ENCODE measurements around the gene STARD9. TPM values are rescaled to one million over a fixed set of nuclear protein-coding genes. Genes with fewer than 3 reads are reported as not detected.

Gene STARD9
- total and polyA plus RNA-seq, 4 donors = 2.4 to 27.6 (median 10.8) TPM

DNA sequence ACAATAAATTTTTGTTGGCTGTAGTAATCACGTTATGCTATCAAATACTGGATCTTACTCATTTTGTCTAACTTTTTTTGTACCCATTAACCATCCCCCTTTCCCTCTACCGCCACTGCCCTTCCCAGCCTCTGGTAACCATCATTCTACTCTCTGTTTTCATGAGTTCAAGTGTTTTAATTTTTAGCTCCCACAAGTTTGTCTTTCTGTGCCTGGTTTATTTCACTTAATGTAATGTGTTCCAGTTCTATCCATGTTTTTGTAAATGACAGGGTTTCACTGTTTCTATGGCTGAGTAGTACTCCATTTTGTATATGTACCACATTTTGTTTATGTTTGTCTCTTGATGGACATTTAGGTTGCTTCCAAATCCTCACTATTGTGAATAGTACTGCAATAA is 52.1 kb downstream of the STARD9 start:
- no peak overlapping the region for H3K9ac ChIP-seq (ENCODE audit: insufficient read depth in 1 of 2, low read length in 2 of 2)
- H3K27me3 ChIP-seq (ENCODE audit: control insufficient read depth in 3 of 3, insufficient read depth in 3 of 3, low read length in 2 of 3) = no peaks in the 10 kb centered on the region
- H3K9me3 ChIP-seq (ENCODE audit: control insufficient read depth in 4 of 4, insufficient read depth in 3 of 4, low read length in 3 of 4) = peaks cover 0 to 3% (median 0%) of the 10 kb centered on the region in 4 donors
- TF ChIP-seq, protein P1, sequence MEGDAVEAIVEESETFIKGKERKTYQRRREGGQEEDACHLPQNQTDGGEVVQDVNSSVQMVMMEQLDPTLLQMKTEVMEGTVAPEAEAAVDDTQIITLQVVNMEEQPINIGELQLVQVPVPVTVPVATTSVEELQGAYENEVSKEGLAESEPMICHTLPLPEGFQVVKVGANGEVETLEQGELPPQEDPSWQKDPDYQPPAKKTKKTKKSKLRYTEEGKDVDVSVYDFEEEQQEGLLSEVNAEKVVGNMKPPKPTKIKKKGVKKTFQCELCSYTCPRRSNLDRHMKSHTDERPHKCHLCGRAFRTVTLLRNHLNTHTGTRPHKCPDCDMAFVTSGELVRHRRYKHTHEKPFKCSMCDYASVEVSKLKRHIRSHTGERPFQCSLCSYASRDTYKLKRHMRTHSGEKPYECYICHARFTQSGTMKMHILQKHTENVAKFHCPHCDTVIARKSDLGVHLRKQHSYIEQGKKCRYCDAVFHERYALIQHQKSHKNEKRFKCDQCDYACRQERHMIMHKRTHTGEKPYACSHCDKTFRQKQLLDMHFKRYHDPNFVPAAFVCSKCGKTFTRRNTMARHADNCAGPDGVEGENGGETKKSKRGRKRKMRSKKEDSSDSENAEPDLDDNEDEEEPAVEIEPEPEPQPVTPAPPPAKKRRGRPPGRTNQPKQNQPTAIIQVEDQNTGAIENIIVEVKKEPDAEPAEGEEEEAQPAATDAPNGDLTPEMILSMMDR (IDR thresholded peaks at IDR 0.05; ENCODE audit: control extremely low read depth, extremely low read depth) = no peak
- H3K4me1 ChIP-seq (ENCODE audit: control insufficient read depth in 5 of 5, insufficient read depth in 5 of 5, low read length in 5 of 5) = peaks cover 0 to 4% (median 0%) of the 10 kb centered on the region in 5 donors
- peaks cover 0 to 1% (median 0%) of the 10 kb centered on the region in 4 donors for H3K36me3 ChIP-seq (ENCODE audit: control insufficient read depth in 4 of 4, insufficient read depth in 4 of 4, low read length in 4 of 4)
- H3K4me3 ChIP-seq = no peak overlapping the region
- ATAC-seq (ENCODE audit: insufficient read depth, low FRiP score) (no peak), DNase-seq (no peak)
- H3K27ac ChIP-seq (ENCODE audit: low read depth in 1 of 2, low read length in 1 of 2) = no peak overlapping the region
- 94 to 99% methylated on average over 2 of the region's 2 CpGs for WGBS, 2 donors

DNA sequence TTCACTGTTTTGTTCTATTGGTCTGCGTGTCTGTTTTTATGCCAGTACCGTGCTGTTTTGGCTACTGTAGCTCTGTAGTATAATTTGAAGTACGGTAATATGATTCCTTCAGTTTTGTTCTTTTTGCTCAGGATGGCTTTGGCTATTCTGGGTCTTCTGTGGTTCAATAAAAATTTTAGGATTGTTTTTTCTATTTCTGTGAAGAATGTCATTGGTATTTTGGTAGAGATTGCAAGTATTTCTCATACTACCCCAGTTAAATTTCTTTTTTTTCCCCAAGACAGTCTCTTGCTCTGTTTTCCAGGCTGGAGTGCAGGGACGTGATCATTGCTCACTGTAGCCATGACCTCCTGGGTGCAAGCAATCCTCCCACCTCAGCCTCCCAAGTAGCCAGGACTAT is 53.4 kb downstream of the STARD9 start:
- no peak for ATAC-seq (ENCODE audit: insufficient read depth, low FRiP score)
- WGBS, 2 donors = 98 to 99% methylated on average over 4 of the region's 4 CpGs

DNA sequence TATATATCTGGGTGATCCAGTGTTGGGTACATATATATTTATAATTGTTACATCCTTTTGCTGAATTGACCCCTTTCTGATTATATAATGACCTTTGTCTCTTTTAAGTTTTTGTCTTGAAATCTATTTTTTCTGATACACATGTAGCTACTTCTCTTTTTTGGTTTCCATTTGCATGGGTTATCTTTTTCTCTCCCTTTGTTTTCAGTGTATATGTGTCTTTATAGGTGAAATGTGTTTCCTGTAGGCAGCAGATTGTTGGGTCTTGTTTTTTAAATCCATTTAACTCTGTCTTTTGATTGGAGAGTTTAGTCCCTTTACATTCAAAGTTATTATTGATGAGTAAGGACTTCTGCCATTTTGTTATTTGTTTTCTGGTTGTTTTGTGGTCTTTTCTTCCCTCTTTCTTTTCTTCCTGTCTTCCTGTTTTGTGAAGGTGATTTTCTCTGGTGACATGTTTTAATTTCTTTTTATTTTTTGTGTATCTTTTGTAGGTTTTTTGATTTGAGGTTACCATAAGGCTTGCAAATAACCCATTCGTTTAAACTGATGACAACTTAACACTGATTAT is 56.8 kb downstream of the STARD9 start:
- 77 to 97% methylated on average over 1 of the region's 1 CpG for WGBS, 2 donors
- Histone ChIP-seq H3K4me1 (ENCODE audit: control insufficient read depth in 5 of 5, insufficient read depth in 5 of 5, low read length in 5 of 5) (no peaks in the 10 kb centered on the region), H3K36me3 (ENCODE audit: control insufficient read depth in 4 of 4, insufficient read depth in 4 of 4, low read length in 4 of 4) (peaks cover 0 to 3% (median under 1%) of the 10 kb centered on the region in 4 donors), H3K4me3 (no peak overlapping the region), H3K27ac (ENCODE audit: low read depth in 1 of 2, low read length in 1 of 2) (no peak overlapping the region), H3K9me3 (ENCODE audit: control insufficient read depth in 4 of 4, insufficient read depth in 3 of 4, low read length in 3 of 4) (peaks cover 0 to 3% (median 0%) of the 10 kb centered on the region in 4 donors), H3K27me3 (ENCODE audit: control insufficient read depth in 3 of 3, insufficient read depth in 3 of 3, low read length in 2 of 3) (no peaks in the 10 kb centered on the region), H3K9ac (ENCODE audit: insufficient read depth in 1 of 2, low read length in 2 of 2) (no peak overlapping the region)
- ATAC-seq (ENCODE audit: insufficient read depth, low FRiP score) = no peak
- TF ChIP-seq, protein P1 (IDR thresholded peaks at IDR 0.05; ENCODE audit: control extremely low read depth, extremely low read depth) = no peak
- DNase-seq = no peak

More for the DNA sequence above, 53.4 kb downstream of the STARD9 start:
- H3K27me3 ChIP-seq (ENCODE audit: control insufficient read depth in 3 of 3, insufficient read depth in 3 of 3, low read length in 2 of 3) = no peaks in the 10 kb centered on the region
- TF ChIP-seq, protein P1 (IDR thresholded peaks at IDR 0.05; ENCODE audit: control extremely low read depth, extremely low read depth) = no peak
- peaks cover 0 to 3% (median 0%) of the 10 kb centered on the region in 5 donors for H3K4me1 ChIP-seq (ENCODE audit: control insufficient read depth in 5 of 5, insufficient read depth in 5 of 5, low read length in 5 of 5)
- DNase-seq = no peak
- no peak overlapping the region for H3K9ac ChIP-seq (ENCODE audit: insufficient read depth in 1 of 2, low read length in 2 of 2)
- peaks cover 0 to 3% (median 0%) of the 10 kb centered on the region in 4 donors for H3K9me3 ChIP-seq (ENCODE audit: control insufficient read depth in 4 of 4, insufficient read depth in 3 of 4, low read length in 3 of 4)
- H3K4me3 ChIP-seq = no peak overlapping the region
- H3K27ac ChIP-seq (ENCODE audit: low read depth in 1 of 2, low read length in 1 of 2) = no peak overlapping the region
- peaks cover 0 to 1% (median 0%) of the 10 kb centered on the region in 4 donors for H3K36me3 ChIP-seq (ENCODE audit: control insufficient read depth in 4 of 4, insufficient read depth in 4 of 4, low read length in 4 of 4)

DNA sequence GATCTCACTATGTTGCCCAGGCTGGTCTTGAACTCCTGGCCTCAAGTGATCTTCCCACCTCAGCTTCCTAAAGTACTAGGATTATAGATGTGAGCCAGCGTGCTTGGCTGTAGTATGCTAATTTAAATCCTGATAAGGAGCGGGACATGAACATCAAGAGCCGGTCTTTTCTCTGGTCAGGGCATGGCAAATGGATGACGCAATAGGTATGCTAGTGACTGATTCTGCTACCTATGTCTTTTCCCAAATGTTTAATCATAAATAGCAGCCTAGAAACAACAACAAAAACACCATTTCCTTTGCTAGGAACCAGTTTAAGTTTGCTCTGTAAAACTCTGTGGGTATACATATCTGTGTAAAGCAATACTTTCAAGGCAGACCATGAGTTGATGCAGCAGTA is 64.7 kb downstream of the STARD9 start:
- Histone ChIP-seq H3K9ac (ENCODE audit: insufficient read depth in 1 of 2, low read length in 2 of 2) (no peak overlapping the region), H3K4me3 (no peak overlapping the region), H3K9me3 (ENCODE audit: control insufficient read depth in 4 of 4, insufficient read depth in 3 of 4, low read length in 3 of 4) (no peaks in the 10 kb centered on the region), H3K4me1 (ENCODE audit: control insufficient read depth in 5 of 5, insufficient read depth in 5 of 5, low read length in 5 of 5) (no peaks in the 10 kb centered on the region), H3K36me3 (ENCODE audit: control insufficient read depth in 4 of 4, insufficient read depth in 4 of 4, low read length in 4 of 4) (peaks cover 7 to 18% (median 12%) of the 10 kb centered on the region in 4 donors), H3K27me3 (ENCODE audit: control insufficient read depth in 3 of 3, insufficient read depth in 3 of 3, low read length in 2 of 3) (no peaks in the 10 kb centered on the region), H3K27ac (ENCODE audit: low read depth in 1 of 2, low read length in 1 of 2) (no peak overlapping the region)
- 94 to 95% methylated on average over 4 of the region's 4 CpGs for whole genome bisulfite sequencing, 2 donors
- ATAC-seq (ENCODE audit: insufficient read depth, low FRiP score) (no peak), DNase-seq (no peak)
- TF ChIP-seq, protein P1 (IDR thresholded peaks at IDR 0.05; ENCODE audit: control extremely low read depth, extremely low read depth) = no peak

Measured in lung (tissue), 12 donors.